GM19238 (cell line): ENCODE data around the gene ASB2.

ENCODE experiments used
- DNase-seq: peaks from one replicate; pipeline ENCODE4 v3.0.0; 2011; ENCODE audit warnings: low spot score; ENCODE audit not compliant: insufficient read length

Gene ASB2

GRCh38 chr14:93950948-93951634, 25.3 kb downstream of the ASB2 start:
- no peak for DNase-seq

DNA sequence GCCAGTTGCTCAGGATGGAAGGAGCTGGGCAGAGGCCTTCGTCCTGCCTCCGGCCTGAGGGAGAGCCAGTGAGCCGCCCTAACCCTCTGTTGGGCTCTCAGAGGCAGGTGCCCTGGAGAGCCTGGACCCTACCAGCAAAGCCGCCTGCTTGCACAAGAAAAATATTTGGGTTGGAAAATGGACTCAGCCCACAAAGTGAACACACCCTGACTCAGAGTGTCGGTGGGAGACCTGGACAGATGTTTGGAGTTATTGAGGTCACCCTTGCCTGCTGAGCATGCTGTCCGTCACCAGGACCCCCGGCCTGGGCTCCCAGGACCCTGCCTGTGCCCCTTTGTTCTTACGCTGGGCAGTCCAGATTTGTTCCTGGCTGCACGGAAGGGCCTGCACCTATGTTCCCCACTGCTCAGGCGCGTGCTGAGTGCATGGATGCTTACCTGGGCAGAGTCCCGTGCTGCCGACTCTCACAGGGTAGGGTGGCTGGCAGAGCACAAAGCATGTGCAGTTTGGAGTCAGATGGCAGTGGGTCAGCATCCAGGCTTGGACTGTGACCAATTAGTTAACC, 26.8 kb downstream of the ASB2 start:
- DNase-seq = no peak

DNA sequence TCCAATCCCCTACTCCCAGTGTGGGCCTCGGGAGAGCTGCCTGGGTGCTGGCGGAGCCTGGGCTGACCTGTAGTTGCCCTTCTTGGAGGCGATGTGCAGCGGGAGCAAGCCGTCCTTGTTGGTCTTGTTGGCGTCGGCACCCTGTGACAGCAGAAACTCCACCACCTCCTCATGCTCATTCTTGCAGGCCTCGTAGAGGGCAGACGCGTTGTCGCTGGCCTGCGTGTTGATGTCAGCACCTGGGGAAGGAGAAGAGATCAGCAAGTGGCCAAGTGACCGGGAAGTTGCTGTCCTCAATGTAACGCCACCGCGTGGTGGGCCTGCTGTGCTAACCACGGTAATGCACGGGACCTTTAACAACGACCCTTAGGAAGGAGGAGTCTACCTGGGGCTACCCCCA, 29.1 kb downstream of the ASB2 start:
- no peak for DNase-seq

GRCh38 chr14:93946541-93947090, 29.8 kb downstream of the ASB2 start:
- DNase-seq = no peak

DNA sequence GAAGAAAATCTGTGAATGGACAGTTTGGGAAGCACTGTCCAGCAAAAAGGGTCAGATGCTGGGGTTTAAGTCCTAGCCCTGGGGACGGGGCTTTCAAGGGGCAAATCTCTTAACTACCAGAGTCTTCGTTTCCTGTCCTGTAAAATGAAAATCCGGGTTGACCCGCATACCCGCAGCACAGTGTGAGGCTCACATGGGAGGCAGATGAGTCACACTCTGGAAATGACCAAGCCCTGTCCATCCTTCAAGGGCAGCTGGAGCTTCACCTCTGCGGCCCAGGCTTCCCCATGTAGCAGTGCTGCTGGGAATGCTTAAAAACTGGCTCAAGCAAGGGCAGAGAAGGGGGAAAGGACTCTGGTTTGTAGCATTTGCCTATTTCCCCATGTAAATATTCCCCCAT, 30.3 kb downstream of the ASB2 start:
- no peak for DNase-seq

DNA sequence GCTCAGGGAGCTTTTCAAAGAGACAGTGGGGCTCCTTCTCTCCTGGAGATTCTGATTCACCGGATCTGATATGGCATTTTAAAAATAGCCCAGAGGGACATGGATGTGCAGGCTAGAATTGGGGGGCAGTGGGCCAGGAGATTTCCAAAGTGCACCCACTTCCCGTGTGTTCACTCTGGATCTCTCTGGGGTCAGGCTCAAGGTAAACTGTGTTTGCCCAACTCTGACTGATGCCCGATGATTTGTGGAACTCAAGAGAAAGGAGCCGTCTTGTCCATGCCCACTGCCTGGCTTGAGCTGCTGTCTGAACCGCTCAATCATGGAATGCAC, 31.3 kb downstream of the ASB2 start:
- no peak for DNase-seq

DNA sequence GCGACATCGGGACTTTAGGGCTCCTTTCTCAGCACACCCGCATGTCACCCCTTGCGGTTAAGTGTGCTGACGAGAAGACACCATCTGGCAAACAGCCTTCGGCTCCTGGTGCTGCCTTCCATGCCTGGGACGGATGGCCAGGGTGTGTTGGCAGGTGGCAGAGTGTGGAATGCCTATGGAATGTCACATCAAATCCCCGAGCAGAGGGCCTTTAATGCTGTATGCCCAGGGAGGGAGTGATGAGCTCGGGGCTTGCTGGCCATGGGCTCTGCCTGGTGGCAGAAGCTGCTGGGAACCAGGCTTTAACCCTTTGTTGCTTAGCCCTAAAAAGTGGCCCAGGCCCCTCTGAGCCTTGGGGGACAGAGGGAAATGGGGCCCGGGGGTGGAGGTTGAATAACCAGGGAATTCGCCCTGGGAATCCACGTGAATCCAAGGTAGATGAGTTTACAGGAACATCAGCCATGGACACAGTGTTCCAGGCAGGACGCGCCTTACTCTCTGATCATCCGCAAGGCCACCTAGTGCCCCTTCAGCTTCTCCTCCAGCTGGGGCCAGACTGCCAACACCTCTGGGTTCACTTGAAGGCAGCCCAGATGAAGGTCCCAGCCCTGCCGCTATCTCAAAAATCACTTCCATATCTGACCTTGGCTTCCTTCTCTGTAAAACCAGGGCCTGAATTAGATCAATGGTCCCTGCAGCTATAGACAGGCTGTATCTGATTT, 31.9 kb downstream of the ASB2 start:
- no peak for DNase-seq

GRCh38 chr14:93943930-93944329, 32.4 kb downstream of the ASB2 start:
- no peak for DNase-seq

DNA sequence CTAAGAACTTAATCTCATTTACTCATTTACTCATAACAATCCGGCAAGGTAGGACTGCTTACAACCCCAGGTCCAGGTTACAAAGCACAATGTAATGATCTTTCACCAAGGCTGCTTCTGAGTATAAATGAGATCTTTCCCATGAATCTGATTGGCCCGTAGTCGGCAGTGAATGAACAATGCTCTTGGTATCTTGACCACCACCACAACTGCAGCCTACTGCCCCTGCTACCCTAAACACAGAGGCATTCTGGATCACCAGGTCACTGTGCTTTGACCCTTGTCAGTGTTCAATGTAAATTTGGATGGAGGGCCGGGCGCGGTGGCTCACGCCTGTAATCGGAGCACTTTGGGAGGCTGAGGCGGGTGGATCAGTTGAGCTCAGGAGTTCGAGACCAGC, 33.3 kb downstream of the ASB2 start:
- DNase-seq = no peak

GRCh38 chr14:93941293-93941910, 35.0 kb downstream of the ASB2 start:
- no peak for DNase-seq

DNA sequence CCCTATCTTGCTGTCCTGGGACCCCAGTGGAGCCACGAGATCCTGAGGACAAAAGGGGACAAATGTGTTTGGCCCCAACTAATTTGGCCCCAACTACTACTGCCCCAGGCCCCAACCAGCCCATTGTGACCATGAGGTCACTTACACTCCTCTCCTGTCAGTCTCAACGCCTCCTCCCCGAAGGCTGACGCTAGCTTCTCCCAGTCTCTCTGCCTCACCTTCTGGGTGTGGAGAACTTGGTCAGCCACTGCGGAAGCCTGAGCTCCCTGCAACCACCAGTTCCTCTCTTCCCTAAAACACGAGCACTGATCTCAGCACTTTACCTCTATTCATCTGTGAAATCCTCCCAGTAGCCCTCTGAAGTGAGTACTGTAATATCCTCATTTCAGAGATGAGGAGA, 35.9 kb downstream of the ASB2 start:
- DNase-seq = no peak

DNA sequence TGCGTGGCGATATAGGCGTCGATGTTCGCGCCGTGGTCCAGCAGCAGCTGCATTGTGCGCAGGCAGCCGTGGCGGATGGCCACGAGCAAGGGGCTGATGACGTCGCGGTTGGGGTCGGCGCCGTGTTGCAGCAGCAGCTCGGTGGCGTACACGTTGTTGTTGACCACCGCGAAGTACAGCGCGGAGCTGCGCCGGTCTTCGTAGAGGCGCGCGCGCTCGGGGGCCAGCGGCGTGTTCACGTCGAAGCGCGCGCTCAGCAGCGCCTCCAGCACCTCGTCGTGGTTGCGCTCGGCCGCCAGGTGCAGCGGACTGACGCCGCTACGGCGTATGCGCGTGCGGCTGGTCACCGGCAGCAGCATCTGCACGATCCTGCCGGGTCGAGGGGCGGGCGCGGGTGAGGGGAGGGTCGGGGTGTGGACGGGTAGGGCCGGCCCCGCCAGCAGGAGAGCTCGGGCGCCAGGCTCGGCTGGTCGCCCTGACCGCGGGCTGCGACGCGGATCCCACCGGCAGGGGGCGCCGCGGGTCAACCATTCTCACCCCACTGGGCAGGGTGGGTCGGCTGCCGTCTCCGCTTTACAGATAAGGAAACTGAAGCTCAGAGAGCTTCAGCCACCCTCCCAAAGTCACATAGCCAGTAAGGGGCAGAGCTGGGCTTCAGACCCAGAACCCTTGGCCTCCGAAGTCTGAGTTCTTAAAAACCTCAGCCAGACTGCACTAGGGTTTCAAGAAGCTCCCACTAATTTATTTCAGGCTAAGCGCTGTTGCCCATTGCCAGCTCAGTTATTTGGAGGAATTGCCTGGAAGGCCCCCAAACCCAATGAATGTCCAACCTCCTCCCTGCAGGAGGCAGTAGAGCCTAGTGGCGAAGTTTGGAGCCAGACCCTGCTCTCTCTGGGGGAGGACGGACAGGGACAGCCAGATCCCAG, 36.8 kb downstream of the ASB2 start:
- peak; percentile 95 for DNase-seq

DNA sequence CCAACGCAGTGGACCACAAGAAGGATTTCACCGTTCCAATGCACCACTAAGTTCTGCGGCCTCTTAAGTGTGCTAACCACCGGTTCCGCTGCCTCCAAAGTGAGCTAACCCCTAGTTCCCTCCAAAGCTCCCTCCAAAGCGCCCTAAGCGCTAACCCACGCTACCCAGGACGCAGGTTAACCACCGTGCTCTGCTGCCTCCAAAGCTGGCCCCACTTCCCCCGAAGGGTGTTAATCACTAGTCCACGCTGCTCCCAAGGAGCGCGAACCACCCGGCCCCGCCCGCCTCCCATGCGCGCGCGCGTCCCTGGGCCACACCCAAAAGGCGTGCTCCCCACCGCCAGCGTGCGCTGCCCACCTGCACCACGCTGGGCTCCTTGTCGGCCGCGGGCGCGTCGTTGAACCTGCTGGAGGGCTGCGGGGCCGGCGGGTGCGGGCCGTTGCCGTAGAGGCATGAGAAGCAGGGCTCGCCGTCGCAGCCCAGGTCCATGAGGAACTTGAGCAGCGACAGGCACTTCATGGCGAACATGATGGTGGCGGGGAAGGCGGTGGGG, 37.5 kb downstream of the ASB2 start:
- no peak for DNase-seq

DNA sequence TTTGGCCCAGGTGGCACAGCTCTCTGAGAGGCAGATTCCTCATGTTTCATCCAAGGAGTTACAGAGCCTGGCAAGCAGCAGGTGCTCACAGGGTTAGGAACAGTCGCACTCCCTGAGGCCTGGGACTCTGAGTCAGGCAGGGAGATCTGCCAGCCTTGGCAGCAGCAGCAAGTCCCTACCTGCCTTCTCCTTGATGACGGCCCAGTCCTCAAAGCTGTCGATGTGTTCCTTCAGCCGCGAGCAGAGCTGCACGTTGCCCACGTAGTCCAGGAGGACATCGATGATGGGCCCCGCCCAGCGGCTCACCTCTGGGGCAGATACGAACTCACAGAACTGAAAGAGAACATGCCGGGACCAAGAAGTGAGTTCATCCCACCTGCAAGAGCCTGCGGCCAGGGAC, 38.9 kb downstream of the ASB2 start:
- no peak for DNase-seq

- no peak for DNase-seq
Observed at GRCh38 chr14:93936926-93937325, 39.4 kb downstream of the ASB2 start.

GRCh38 chr14:93936245-93936644, 40.1 kb downstream of the ASB2 start:
- no peak for DNase-seq

- no peak for DNase-seq
Observed at GRCh38 chr14:93935213-93935612, 41.2 kb downstream of the ASB2 start.

DNA sequence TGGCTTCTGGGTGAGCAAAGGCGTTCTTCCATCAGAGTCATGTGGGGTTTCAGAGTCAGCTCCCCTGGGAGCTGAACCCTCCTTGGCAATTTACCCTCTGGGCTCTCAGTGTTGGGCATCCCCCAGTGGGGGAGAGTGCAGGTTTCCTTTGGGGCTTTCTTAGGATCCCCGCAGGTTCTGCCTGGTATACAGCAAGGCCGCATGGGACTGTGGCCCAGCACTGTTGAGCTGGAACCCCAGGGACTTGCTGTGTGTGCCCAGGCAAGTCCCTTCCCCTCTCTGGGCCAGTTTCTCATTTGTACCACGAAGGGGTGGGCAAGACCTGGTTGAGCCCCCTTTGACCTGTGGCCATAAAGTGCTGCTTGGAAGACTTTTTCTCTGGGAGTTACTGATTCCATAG, 43.7 kb downstream of the ASB2 start:
- DNase-seq = no peak

DNA sequence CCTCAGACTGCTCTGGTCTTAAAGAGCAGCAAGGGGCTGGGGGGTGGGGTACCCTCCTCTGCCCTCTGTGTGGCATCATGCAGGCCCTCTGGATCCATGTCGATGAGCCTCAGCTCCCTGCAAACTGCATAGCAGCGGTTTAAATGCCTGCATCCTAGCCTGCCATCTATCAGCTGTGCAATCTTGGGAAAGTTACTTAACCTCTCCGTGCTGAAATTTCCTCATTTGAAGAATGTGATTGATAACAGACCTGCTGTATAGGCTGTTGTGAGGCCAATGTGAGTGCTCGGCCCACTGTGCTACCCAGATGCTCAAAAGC, 45.4 kb downstream of the ASB2 start:
- DNase-seq = no peak

DNA sequence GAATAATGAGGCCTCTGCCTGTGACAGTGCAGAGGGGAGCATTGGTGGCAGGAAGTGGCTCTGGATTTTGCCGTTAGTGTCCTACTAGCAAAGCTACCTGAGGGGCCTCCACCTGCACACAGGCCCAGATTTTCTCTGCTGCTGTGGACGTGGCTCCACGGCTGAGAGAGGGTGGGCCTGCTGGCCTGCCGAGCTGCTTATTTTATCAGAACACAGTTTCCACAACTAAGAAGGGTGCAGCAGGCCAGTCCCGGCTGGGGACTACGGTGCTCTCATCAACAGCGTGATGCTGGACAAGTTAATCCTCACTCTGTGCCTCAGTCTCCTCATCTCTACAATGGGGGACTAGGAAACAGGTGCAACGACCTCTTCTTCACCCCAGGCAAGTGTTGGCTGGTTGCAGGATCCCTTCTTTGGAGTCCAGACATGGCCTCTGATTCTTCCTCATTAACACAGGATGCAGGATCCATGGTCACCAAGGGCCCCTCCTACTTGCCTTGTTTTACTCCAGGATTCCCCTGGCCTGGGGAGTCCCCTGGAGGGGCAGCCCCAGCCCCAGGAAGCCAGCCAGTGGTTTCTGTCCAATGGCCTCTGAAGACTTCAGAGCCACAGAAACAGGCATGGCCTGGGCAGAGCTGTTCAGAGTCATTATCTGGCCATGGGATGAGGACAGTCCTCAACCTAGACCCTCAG, 45.9 kb downstream of the ASB2 start:
- no peak for DNase-seq

DNA sequence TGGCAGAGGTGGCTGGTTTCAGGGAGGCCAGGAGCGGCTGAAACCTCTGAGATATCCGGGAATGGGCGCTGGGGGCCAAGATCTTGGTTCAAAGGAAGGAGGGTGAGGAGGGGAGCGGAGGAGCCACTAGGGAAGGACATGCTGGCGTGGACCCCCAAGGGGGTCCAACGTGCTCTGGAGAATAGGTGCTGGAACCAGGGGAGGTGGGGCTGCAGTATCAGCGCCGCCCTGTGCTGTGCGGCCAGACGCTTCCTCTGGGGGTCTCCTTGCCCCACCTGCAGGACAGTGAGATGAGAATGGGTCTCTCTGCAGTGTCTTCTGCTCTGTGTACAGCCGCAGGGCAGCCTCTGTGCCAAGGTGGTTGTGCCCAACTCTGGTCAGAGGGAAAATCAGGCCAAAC, 46.7 kb downstream of the ASB2 start:
- no peak for DNase-seq
